ENCODE results near the gene VWA5B1. TPM values are rescaled to one million over a fixed set of nuclear protein-coding genes. Genes with fewer than 3 reads are reported as not detected.

VWA5B1 gene
- total and polyA plus RNA-seq, 10 of the 15 experiments (the other 5 are each of a cell fraction or from before 2014, with no cell fraction given), result under 0.01 to 0.05 (median 0.01) TPM; not detected in 7

GRCh38 chr1:20280906-20281305, 9.8 kb upstream of the VWA5B1 start (continued):
- TF ChIP-seq FOXK2 (IDR thresholded peaks at IDR 0.05), result no peak

GRCh38 chr1:20281801-20282200, 8.9 kb upstream of the VWA5B1 start:
- TF ChIP-seq ATF7 (IDR thresholded peaks at IDR 0.05; ENCODE audit: low read depth) (no peak), CUX1 (IDR thresholded peaks at IDR 0.05; ENCODE audit: insufficient replicate concordance, low read depth, low read length) (no peak)
- TF ChIP-seq, protein P1, sequence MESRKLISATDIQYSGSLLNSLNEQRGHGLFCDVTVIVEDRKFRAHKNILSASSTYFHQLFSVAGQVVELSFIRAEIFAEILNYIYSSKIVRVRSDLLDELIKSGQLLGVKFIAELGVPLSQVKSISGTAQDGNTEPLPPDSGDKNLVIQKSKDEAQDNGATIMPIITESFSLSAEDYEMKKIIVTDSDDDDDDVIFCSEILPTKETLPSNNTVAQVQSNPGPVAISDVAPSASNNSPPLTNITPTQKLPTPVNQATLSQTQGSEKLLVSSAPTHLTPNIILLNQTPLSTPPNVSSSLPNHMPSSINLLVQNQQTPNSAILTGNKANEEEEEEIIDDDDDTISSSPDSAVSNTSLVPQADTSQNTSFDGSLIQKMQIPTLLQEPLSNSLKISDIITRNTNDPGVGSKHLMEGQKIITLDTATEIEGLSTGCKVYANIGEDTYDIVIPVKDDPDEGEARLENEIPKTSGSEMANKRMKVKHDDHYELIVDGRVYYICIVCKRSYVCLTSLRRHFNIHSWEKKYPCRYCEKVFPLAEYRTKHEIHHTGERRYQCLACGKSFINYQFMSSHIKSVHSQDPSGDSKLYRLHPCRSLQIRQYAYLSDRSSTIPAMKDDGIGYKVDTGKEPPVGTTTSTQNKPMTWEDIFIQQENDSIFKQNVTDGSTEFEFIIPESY (IDR thresholded peaks at IDR 0.05), result no peak
- no peak overlapping the region for H3K9ac ChIP-seq (ENCODE audit: control insufficient read depth, insufficient read depth, low read length)
- ChIA-PET RAD21 (ENCODE audit: unreplicated experiment) (no interaction called here), POLR2A (no interaction called here), SMC1A (ENCODE audit: uncharacterized antibody, unreplicated experiment) (no interaction called here), CTCF (interaction anchor here (0.5 kb wide), 1 partner anchor 212 kb away, joined by 3 read pairs; no protein-coding TSS in a partner anchor)
- H3K27me3 ChIP-seq (replicated peaks in 1 of 2; ENCODE audit: control insufficient read depth in 2 of 2, insufficient read depth in 2 of 2, low read length in 1 of 2), result no peaks in the 10 kb centered on the region; a peak in 3 of 4 replicates
- no peaks in the 10 kb centered on the region for H3K4me1 ChIP-seq (ENCODE audit: control insufficient read depth, insufficient read depth, low read length)
- peaks cover 2% of the 10 kb centered on the region; the same call in 1 of the 2 replicates for H4K20me1 ChIP-seq (ENCODE audit: control insufficient read depth, insufficient read depth)
- no peaks in the 10 kb centered on the region for H3K36me3 ChIP-seq (ENCODE audit: control insufficient read depth in 2 of 2, insufficient read depth in 2 of 2, low read length in 1 of 2)
- H3K9me3 ChIP-seq (replicated peaks; ENCODE audit: control insufficient read depth, insufficient read depth, low read length), result no peaks in the 10 kb centered on the region; the same call in 2 of the 3 replicates
- in situ Hi-C loops (cut with MboI) (no loop called here), intact Hi-C loops (cut with micrococcal nuclease; ENCODE audit: unreplicated experiment) (no loop called here)
- no peak overlapping the region for H3K4me3 ChIP-seq
- H3K4me2 ChIP-seq (ENCODE audit: control insufficient read depth, insufficient read depth), result no peak overlapping the region
- 0% methylated on average over 2 of the region's 2 CpGs for WGBS (ENCODE audit: insufficient coverage, insufficient replicate concordance, low lambda C conversion rate, missing lambda C conversion rate)
- no peak for FAIRE-seq
- BruUV-seq (replicated peaks), result no TSS peak
- H2AFZ ChIP-seq (ENCODE audit: control insufficient read depth, low read depth, low read length), result no peak overlapping the region
- no peak for ATAC-seq
- no peak for DNase-seq (ENCODE audit: low read depth, low spot score)
- H3K79me2 ChIP-seq (ENCODE audit: control insufficient read depth, insufficient read depth, low read length), result no peaks in the 10 kb centered on the region
- no peak overlapping the region for H3K27ac ChIP-seq (ENCODE audit: control insufficient read depth, insufficient read depth)
